ENCODE measurements around the gene DUS1L.

DUS1L gene

GRCh38 chr17:82059272-82060000 lies 6.2 kb downstream of the DUS1L start:
- H3K27ac ChIP-seq, result no peak overlapping the region
- DNase-seq (ENCODE audit: low read depth, low spot score), result no peak

DNA sequence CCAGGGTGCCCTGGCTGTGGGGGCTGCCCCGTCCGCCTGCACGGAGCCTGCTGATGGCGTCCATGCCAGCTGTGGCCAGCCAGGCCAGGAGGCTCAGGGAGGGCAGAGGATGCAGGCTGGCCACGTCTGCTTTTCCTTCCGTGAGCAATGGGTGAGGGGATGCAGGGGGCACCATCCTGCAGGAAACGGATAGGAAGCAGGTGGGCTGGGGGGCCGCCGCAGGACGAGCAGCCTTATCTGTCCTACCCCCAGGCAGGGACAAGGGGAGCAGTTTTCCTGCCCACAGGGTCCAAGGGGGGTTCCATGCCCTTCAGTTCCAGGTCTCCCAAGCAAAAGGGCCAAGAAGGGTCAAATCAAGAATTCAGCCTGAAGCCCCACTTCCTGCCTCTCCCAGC lies 6.8 kb downstream of the DUS1L start:
- DNase-seq (ENCODE audit: low read depth, low spot score), result no peak
- H3K27ac ChIP-seq, result no peak overlapping the region

DNA sequence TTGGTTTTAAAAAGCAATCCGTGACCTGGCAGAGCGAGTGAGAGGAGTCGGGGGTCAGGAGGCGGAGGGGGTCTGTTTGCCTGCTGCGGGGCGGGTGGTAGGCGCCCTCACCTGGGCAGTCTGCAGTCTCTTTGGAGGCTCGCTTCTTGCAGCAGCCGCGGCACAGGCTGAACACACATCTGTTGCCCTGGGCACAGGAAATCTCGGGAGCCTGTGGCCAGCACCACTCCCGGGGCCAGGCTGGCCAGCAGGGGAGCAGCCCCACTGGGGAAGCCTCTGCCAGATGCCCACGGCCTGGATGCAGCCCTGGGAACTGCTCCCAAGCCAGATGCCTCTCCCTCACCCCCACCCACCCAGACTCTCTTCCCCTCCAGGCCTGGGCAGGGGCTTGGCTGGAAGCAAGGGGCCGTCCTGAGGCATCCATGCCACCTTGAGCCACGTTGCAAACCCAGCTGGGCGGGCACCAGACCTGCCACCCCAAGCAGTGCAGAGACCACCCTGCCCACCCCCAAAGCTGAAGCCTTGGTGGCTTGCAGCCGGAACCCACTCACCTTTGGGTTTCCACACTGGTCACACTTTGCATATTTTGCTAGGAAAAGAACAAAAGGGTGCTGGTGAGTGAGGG lies 7.3 kb downstream of the DUS1L start:
- no peak for DNase-seq (ENCODE audit: low read depth, low spot score)
- no peak overlapping the region for H3K27ac ChIP-seq

DNA sequence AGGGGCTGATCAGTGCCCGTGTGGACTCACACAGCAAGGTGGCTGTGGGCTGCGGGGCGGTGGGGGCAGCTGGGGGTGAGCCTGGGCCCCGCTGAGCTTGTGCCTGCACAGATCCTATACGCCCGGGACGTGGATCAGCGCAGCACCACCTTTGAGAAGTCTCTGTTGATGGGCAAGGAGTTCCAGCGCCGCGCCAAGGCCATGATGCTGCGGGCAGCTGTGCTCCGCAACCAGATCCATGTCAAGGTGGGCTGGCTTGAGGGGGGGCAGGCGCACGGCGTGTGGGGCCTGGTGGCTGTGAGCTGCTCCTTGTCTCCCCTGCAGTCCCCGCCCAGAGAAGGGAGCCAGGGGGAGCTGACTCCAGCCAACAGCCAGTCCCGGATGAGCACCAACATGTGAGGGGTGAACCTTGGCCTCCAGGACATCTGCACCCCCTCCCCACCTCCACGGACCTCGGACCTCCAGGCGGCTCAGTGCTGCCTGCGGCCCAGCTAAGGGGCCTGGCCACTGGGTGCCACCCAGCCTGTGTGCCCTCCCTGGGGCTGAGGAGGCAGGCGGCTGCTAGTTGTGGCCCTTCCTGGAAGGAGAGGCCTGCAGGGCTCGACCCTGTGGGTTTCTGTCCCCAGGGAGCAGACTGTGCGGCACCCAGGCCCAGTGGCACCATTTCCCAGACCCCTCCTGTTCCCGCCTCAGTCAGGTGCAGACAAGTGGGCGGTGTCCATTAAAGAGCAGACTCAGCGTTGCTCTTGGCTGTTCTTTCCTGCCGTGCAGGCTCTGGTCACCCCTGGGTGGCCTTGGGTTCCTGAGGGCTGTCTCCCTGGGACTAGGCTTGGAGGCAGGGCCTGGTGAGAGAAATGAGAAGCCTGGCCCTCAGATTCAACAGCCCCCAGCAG lies 8.6 kb downstream of the DUS1L start:
- no peak overlapping the region for H3K27ac ChIP-seq
- DNase-seq (ENCODE audit: low read depth, low spot score), result no peak

DNA sequence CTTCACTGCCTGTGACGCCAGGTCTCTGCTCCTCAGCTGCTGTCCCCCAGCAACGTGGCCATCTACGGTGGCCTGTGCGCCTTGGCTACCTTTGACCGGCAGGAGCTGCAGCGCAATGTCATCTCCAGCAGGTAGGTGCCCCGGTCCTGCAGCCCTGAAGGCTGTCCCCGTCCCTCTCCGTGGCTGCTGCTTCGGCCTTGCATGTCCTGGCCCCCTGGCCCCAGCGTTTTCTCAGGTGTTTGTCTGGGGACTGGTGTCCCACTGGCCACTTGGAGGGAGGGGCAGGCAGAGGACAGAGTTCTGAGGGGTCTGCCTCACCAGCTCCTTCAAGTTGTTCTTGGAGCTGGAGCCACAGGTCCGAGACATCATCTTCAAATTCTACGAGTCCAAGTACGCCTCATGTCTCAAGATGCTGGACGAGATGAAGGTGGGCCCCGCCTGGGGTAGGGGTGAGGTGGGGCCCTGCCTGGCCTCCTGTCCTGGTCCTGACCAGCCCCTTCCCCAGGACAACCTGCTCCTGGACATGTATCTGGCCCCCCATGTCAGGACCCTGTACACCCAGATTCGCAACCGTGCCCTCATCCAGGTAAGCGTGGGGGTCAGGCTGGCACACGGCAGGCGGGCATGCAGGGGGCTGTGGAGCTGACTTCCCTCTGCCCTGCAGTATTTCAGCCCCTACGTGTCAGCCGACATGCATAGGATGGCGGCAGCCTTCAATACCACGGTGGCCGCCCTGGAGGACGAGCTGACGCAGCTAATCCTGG lies 9.5 kb downstream of the DUS1L start:
- DNase-seq (ENCODE audit: low read depth, low spot score), result no peak
- H3K27ac ChIP-seq, result no peak overlapping the region

DNA sequence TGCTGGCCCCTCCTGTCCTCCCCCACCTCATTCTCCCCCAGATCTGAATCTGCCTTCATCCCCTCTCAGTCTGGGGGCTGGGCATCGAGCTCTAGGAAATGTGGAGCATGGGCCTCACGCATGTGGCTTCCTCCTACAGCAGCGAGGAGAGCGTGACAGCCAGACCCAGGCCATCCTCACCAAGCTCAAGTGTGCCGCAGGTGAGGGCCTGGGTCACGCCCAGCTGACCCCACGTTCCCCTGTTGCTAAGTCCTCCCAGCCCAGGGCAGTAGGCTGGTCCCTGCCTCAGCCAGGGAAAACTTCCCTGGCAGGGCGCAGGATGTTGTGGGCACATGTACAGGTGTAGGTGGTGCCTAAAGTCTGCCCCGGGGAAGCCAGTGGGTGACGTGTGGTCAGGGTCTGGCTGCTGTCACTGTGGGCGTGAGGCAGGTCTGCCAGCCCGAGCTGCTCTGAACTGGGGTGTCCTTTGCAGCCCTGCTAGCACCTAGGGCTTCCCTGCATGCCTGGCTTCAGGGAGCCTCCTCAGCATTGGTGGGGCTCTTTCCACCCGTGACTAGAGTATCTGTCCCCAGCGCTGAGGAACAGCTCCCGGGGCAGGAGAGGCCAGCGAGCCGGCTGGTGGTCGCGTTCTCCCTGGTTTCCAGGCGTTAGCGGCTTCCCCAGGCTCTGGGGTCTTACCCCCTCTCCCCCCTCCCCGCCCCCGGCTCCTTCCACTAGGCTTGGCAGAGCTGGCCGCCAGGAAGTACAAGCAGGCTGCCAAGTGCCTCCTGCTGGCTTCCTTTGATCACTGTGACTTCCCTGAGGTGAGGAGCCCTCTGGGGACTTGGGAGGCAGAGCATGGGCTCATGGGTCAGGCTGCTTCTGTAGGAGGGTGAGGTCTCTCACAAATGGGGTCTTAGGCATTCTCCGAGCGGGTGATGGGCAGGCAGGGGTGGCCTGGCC lies 10.3 kb downstream of the DUS1L start:
- DNase-seq (ENCODE audit: low read depth, low spot score), result no peak
- H3K27ac ChIP-seq, result no peak overlapping the region

DNA sequence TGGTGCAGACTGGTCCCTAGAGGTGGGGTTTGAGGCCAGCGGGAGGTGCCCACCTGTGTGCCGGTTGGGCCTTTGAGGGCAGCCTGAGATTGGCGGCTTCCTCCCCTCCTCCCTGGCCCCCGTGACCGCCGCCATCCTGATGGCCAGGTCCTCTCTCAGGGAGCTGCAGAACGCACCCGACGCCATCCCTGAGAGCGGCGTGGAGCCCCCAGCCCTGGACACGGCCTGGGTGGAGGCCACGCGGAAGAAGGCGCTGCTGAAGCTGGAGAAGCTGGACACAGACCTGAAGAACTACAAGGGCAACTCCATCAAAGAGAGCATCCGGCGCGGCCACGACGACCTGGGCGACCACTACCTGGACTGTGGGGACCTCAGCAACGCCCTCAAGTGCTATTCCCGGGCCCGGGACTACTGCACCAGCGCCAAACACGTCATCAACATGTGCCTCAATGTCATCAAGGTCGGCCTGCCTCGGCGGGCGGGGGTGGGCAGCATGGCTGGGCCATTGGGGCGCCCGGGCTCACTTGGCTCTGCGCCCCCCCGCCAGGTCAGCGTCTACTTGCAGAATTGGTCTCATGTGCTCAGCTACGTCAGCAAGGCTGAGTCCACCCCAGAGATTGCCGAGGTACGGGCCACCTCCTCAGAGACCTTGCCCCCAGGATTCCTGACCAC lies 11.1 kb downstream of the DUS1L start:
- H3K27ac ChIP-seq, result no peak overlapping the region
- DNase-seq (ENCODE audit: low read depth, low spot score), result no peak

GRCh38 chr17:82053556-82054263 lies 11.9 kb downstream of the DUS1L start:
- no peak for DNase-seq (ENCODE audit: low read depth, low spot score)
- no peak overlapping the region for H3K27ac ChIP-seq

- no peak overlapping the region for H3K27ac ChIP-seq
These were observed 12.5 kb downstream of the DUS1L start for GRCh38 chr17:82053130-82053529.

DNA sequence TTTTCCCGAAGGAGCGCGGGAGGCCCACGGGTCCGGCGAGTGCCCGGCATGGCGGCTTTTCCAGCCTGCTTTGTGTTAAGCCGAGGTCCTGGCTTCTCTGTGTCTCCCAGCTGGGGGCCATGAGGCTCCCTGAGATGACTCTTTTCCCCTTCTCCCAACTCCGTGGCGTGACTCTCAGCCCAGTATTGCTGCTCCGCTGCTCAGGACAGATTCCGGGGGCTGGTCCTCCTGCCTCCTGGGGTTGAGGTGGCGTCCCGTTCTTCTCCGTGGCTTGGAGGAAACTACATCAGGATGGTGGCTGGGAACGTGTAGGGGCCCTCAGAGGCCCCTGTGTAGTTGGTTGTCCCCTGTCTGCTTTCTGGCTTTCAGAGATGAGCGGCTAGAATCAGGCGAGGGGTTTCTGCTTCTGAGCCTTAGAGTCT lies 13.0 kb downstream of the DUS1L start:
- peak overlapping the region; percentile 43 for H3K27ac ChIP-seq
- no peak for DNase-seq (ENCODE audit: low read depth, low spot score)

More at GRCh38 chr17:82053130-82053529, 12.5 kb downstream of the DUS1L start:
- no peak for DNase-seq (ENCODE audit: low read depth, low spot score)

DNA sequence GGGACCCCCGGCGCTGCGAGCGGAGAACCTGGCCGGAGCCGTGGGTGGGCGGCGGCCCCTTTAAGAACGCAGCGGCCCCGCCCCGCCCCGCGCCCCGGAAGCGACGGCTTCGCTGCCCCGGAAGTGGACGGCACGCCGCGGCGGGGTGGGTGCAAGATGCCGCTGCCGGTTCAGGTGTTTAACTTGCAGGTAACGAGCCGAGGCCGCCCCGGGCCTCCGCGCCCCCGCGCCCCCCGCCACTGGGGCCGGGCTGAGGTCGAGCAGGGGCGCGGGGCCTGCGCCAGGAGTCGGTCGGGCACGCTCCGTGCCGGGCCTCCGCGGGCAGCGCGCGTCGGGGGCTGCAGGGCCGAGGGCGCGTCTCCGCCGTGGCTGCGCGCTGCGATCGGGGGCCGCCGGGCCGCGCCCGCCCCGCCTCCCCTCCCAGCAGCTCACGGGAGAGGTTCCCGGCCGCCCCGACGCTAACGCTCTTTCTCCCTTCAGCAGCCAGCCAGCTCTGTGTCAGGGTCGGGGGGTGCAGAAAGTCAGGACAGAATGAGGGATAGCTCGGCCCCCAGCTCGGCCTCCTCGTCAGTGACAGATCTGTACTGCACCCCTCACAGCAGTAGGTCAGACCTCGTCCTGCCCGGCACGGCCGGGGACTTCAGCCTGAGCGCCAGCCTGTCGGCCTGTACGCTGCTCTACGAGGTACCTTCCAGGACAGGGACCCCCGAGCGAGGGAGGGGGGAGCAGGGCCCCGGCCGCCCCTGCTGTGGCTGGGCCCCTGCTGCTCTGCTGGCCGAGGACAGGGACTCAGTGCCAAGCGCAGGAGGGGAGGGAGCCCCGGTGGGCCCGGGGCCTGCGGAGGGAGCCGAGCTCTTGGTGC lies 13.6 kb downstream of the DUS1L start, which contains the start of the genes GPS1 and RFNG:
GPS1 (plus strand) TSS at position 123 of the 862 bp plus-strand sequence; CDS start at position 157, 34 bp downstream.
RFNG (minus strand) TSS at position 36 of the 862 bp plus-strand sequence. CDS start 45 bp downstream, outside the sequence.
- peak within 1 kb of the TSS; percentile 43 for H3K27ac ChIP-seq
- DNase-seq (ENCODE audit: low read depth, low spot score), result no peak

DNA sequence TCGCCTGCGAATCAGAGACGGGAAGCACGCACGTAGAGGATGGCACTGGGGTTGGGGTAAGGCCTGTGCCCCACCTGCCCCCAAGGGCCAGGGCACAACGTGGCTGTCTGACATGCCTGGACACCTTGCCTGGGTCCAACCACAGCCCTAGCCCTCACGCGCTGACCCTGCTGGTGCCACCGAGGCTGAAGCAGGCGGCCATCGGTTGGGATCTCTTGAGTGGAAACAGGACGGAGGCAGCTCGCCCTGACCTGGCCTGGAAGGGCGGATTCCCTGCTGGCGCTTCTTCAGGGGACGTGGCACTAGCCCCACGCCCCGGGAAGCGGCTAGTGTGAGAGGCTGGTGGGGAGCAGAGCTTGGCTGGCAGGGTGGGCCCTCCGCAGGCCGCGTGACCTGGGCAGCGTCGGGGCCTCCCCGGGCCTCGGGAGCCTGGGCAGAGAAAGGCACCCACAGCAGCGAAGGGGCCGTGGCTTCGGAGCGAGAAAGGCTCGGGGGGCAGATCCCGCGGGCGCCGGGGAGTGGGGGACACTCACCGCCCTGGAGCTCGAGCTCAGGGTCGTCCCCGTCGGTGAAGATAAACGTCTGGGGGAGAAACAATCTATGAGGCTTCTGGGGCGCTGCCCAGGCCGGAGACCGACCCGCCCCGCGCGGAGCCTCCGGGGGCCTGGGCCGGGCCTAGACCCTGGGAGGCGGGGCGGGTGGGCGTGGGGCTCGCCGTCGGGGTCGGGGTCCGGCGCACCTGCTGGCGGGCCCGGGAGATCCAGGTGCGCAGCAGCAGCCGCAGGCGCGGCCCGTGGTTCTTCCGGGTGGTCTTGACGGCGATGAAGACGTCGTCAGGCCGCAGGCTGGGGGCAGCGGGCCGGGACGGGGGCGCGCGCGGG lies 14.6 kb downstream of the DUS1L start:
- peak overlapping the region; percentile 43 for H3K27ac ChIP-seq
- no peak for DNase-seq (ENCODE audit: low read depth, low spot score)

GRCh38 chr17:82050152-82050760 lies 15.3 kb downstream of the DUS1L start:
- H3K27ac ChIP-seq, result no peak overlapping the region
- no peak for DNase-seq (ENCODE audit: low read depth, low spot score)

GRCh38 chr17:82049521-82049971 lies 16.1 kb downstream of the DUS1L start:
- no peak overlapping the region for H3K27ac ChIP-seq
- DNase-seq (ENCODE audit: low read depth, low spot score), result no peak

GRCh38 chr17:82049106-82049505 lies 16.5 kb downstream of the DUS1L start:
- no peak for DNase-seq (ENCODE audit: low read depth, low spot score)
- H3K27ac ChIP-seq, result no peak overlapping the region

All from epithelial cell of prostate (primary cell).